ENCODE measurements around the gene ADORA1.

Gene ADORA1

DNA sequence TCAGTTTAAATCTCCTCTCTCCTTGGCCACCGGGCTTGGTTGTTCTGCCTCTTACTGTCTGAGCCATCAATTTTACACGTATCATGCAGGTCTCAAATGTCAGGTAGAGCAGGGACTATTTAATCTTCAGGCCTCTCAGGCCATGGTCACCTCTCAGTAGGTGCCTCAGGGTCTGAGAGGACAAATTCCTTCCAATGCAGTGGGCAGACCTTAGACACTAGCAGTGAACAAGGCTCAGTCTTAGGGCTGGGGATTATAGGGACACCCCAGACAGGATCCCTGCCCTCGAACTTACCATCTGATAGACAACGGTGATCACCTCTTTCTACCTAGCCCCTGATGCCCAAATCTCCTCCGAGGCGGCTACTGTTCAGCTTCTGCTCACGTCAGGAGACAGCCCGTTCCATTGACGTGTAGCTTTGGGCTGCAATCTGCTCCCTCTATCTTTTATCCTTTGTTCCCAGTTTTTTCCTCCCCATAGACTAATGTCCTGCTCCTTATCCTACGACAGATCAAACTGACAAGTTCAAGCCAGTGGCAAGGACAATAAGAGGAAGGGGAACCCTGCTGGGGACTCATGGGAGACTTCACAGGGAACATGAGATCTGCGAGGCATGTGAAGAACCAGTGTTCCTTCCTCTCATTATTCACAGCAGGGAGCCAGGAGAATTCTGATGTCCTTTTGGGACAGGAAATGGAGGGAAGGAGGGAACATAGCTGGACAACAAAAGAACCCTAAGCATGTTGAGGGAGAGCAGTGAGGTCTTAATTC is 40.3 kb upstream of the ADORA1 start:
- no peak overlapping the region for H3K27ac ChIP-seq (ENCODE audit: low read length)
- H3K27me3 ChIP-seq (ENCODE audit: low read depth, low read length) = no peaks in the 10 kb centered on the region
- no peaks in the 10 kb centered on the region for H3K4me1 ChIP-seq (ENCODE audit: control insufficient read depth in 1 of 2, insufficient read depth in 2 of 2, low read length in 2 of 2)
- H3K36me3 ChIP-seq (ENCODE audit: control insufficient read depth in 1 of 2, insufficient read depth in 2 of 2, low read length in 2 of 2) = no peaks in the 10 kb centered on the region
- no peaks in the 10 kb centered on the region for H3K9me3 ChIP-seq (ENCODE audit: control insufficient read depth in 1 of 2, low read length in 2 of 2)
- H3K4me3 ChIP-seq (ENCODE audit: low read depth in 1 of 2, low read length in 2 of 2) = no peak overlapping the region

DNA sequence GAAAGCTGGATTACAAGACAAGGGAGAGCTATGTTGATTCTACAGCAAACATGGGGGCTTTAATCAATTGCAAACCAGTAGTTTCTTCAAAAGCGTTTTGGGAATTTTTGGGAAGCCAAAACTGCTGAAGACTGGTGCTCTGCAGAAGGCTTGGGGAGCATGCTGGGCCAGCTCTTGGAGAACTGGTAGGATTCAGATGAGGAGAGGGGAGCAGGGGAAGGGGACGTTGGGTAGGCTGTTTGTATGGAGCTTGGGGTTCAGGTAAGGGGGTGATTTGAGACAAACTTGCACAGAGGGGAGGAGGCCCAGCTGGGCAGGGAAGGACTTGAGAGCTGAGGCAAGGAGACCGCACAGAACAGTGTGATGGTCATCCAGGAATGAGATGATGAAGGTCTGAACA is 39.1 kb upstream of the ADORA1 start:
- no peaks in the 10 kb centered on the region for H3K4me1 ChIP-seq (ENCODE audit: control insufficient read depth in 1 of 2, insufficient read depth in 2 of 2, low read length in 2 of 2)
- no peak overlapping the region for H3K27ac ChIP-seq (ENCODE audit: low read length)
- no peaks in the 10 kb centered on the region for H3K36me3 ChIP-seq (ENCODE audit: control insufficient read depth in 1 of 2, insufficient read depth in 2 of 2, low read length in 2 of 2)
- H3K4me3 ChIP-seq (ENCODE audit: low read depth in 1 of 2, low read length in 2 of 2) = no peak overlapping the region
- H3K27me3 ChIP-seq (ENCODE audit: low read depth, low read length) = no peaks in the 10 kb centered on the region
- no peaks in the 10 kb centered on the region for H3K9me3 ChIP-seq (ENCODE audit: control insufficient read depth in 1 of 2, low read length in 2 of 2)

DNA sequence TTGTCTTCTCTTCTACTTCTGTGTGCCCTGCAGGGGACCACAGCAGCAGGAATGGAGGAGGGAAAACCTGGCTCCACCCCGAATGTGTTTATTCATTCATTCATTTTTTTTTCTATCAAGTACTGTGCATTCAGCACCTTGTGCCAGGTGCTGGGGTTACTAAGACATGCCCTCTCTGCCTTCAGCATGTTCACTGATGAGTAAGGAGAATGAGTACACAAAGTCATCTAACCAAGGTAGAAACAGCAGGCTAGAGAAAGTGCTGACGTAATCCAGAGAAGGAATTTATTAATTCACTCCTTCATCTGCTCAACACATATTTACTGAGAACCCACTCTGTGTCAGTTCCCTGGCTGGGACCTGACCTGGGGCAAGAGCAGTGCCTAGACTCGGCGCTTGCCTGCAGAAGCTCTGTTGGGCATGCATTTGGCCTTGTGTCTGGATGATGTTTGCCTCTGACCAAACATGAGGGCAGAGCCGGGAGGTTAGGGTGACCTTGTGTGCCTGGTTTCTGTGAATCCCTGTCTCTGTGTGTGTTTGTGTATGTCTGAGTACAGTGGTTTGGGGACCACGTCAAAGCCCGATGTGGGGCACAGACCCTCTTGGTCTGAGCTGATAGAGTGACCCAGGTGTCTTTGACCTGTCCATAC is 38.4 kb upstream of the ADORA1 start:
- Histone ChIP-seq H3K4me1 (ENCODE audit: control insufficient read depth in 1 of 2, insufficient read depth in 2 of 2, low read length in 2 of 2) (no peaks in the 10 kb centered on the region), H3K27ac (ENCODE audit: low read length) (no peak overlapping the region), H3K36me3 (ENCODE audit: control insufficient read depth in 1 of 2, insufficient read depth in 2 of 2, low read length in 2 of 2) (no peaks in the 10 kb centered on the region), H3K27me3 (ENCODE audit: low read depth, low read length) (no peaks in the 10 kb centered on the region), H3K9me3 (ENCODE audit: control insufficient read depth in 1 of 2, low read length in 2 of 2) (no peaks in the 10 kb centered on the region), H3K4me3 (ENCODE audit: low read depth in 1 of 2, low read length in 2 of 2) (no peak overlapping the region)

DNA sequence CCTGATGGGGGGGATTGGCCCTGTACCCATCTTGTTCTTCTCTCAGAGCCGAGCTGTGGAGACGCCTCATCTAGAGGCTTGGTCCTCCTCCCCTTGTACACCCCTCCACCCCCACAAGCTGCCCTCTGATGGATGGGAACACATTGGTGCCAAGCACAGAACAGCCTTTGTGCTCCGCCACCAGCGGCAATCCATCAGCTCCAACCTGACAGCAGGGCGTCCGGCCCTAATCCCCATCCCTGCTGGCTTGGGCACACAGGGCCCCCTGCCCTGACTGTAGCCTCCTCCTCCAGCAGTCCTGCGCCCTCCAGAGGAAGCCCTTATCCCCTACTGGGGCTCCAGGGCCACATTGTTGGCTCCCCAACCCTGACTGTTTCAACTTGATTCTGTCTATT is 37.9 kb upstream of the ADORA1 start:
- H3K27me3 ChIP-seq (ENCODE audit: low read depth, low read length) = no peaks in the 10 kb centered on the region
- H3K4me3 ChIP-seq (ENCODE audit: low read depth in 1 of 2, low read length in 2 of 2) = no peak overlapping the region

DNA sequence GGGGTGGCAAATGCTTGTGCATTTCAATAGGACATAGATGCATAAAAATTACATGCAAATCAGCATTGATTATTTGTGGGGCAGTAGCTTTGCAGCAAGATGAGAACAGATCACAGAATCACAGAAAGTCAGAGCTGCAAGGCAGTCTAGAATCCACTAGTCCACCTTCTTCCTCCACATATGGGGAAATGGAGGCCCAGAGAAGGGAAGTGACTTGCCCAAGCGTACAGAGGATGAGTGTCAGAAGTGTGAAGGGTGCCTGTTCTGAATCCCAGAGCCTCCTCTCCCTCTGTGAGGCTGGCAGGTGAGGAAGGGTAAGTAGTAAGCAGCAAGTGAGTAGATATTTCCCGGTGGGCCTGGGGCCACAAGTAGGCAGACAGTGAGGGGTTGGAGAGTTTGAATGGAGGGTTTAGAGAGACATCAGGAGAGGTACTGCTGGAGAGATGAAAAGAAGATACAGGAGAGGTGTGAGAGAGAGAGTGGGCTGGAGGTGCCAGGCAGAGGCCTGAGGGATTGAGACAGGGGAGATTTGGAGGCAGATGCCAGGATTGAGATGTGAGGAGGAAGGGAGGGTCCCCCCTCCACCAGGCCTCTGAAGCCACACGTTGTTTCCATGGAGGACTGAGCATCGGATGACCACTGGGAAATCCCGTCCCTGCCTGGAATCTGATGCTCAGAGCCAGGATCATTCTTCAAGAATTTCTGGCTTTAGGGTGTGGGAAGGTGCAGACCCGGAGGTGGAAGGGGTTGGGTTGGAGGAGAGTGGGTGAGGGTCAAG is 36.9 kb upstream of the ADORA1 start:
- no peaks in the 10 kb centered on the region for H3K36me3 ChIP-seq (ENCODE audit: control insufficient read depth in 1 of 2, insufficient read depth in 2 of 2, low read length in 2 of 2)
- no peak overlapping the region for H3K4me3 ChIP-seq (ENCODE audit: low read depth in 1 of 2, low read length in 2 of 2)
- H3K9me3 ChIP-seq (ENCODE audit: control insufficient read depth in 1 of 2, low read length in 2 of 2) = peaks cover 7 to 11% of the 10 kb centered on the region in 2 donors
- H3K27me3 ChIP-seq (ENCODE audit: low read depth, low read length) = no peaks in the 10 kb centered on the region
- no peaks in the 10 kb centered on the region for H3K4me1 ChIP-seq (ENCODE audit: control insufficient read depth in 1 of 2, insufficient read depth in 2 of 2, low read length in 2 of 2)
- H3K27ac ChIP-seq (ENCODE audit: low read length) = no peak overlapping the region

More for the DNA sequence above, 37.9 kb upstream of the ADORA1 start:
- no peaks in the 10 kb centered on the region for H3K4me1 ChIP-seq (ENCODE audit: control insufficient read depth in 1 of 2, insufficient read depth in 2 of 2, low read length in 2 of 2)
- H3K27ac ChIP-seq (ENCODE audit: low read length) = no peak overlapping the region
- H3K9me3 ChIP-seq (ENCODE audit: control insufficient read depth in 1 of 2, low read length in 2 of 2) = peaks cover under 1 to 2% of the 10 kb centered on the region in 2 donors
- H3K36me3 ChIP-seq (ENCODE audit: control insufficient read depth in 1 of 2, insufficient read depth in 2 of 2, low read length in 2 of 2) = no peaks in the 10 kb centered on the region

DNA sequence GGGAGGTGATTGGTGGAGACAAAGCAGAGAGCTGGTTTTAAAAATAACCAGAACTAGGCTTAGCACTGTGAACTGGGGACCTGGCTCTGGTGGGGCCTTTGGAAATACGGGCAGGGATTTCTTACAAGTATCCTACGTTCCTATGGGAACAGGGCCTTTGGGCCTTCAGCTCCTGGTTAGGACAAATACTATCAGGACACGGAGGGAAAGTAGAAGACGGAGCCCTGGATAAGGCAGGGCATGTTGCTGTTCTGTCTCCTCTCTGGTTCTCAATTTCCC is 36.4 kb upstream of the ADORA1 start:
- Histone ChIP-seq H3K4me1 (ENCODE audit: control insufficient read depth in 1 of 2, insufficient read depth in 2 of 2, low read length in 2 of 2) (no peaks in the 10 kb centered on the region), H3K27me3 (ENCODE audit: low read depth, low read length) (no peaks in the 10 kb centered on the region), H3K36me3 (ENCODE audit: control insufficient read depth in 1 of 2, insufficient read depth in 2 of 2, low read length in 2 of 2) (no peaks in the 10 kb centered on the region), H3K9me3 (ENCODE audit: control insufficient read depth in 1 of 2, low read length in 2 of 2) (peaks cover 7 to 11% of the 10 kb centered on the region in 2 donors), H3K4me3 (ENCODE audit: low read depth in 1 of 2, low read length in 2 of 2) (no peak overlapping the region), H3K27ac (ENCODE audit: low read length) (no peak overlapping the region)

DNA sequence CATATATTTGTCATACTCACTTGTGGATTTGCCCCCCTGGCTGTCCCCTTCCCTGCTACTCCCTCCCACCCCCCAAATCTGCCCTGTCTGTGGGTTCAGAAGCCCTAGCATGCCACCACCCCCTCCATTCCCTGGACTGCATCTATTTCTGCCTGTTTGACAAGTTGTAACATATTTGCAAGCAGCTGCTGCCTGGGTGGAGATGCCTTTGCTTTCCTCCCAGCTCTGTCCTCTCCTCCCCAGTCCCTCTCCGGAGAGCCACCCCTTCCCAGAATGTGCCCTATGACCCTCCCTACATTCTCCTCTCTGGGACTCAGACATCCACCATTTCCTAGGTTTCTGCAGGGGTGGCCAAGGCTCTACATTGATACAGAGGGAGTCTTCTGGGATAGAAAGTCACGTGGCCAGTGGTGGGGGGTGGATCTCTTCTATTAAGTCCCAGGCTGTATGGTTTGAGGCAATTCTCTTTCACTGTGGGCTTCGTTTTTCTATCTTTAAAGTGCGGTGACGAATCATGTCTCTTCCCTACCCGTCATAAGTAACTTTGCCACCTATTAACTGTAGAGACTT is 35.7 kb upstream of the ADORA1 start:
- Histone ChIP-seq H3K27me3 (ENCODE audit: low read depth, low read length) (no peaks in the 10 kb centered on the region), H3K4me3 (ENCODE audit: low read depth in 1 of 2, low read length in 2 of 2) (no peak overlapping the region), H3K36me3 (ENCODE audit: control insufficient read depth in 1 of 2, insufficient read depth in 2 of 2, low read length in 2 of 2) (no peaks in the 10 kb centered on the region), H3K4me1 (ENCODE audit: control insufficient read depth in 1 of 2, insufficient read depth in 2 of 2, low read length in 2 of 2) (no peaks in the 10 kb centered on the region), H3K9me3 (ENCODE audit: control insufficient read depth in 1 of 2, low read length in 2 of 2) (peaks cover 7 to 13% of the 10 kb centered on the region in 2 donors), H3K27ac (ENCODE audit: low read length) (no peak overlapping the region)

DNA sequence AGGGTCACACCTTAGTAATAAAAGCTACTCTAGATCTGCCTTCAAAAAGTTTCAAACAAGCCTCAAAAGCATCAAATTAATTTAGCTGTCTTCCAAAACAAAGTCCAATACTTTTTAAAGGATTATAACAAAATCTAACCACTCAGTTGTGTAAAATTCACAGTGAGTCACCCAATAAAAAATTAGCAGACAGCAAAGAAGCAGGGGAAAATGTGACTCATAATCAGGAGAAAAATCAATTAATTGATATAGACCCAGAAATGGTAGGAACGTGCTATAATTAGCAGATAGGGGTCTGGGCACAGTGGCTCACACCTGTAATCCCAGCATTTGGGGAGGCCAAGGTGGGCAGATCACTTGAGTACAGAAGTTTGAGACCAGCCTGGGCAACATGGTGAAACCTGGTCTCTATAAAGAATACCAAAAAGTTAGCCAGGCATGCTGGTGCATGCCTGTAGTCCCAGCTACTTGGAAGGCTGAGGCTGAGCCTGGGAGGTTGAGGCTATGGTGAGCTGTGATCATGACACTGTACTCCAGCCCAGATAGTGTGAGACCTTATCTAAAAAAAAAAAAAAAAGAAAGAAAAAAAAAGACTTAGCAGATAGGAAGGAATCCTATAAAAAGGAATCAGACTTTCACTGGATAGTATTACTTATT is 33.6 kb upstream of the ADORA1 start:
- Histone ChIP-seq H3K4me3 (ENCODE audit: low read depth in 1 of 2, low read length in 2 of 2) (no peak overlapping the region), H3K27me3 (ENCODE audit: low read depth, low read length) (no peaks in the 10 kb centered on the region), H3K27ac (ENCODE audit: low read length) (no peak overlapping the region), H3K9me3 (ENCODE audit: control insufficient read depth in 1 of 2, low read length in 2 of 2) (peaks cover 7 to 15% of the 10 kb centered on the region in 2 donors), H3K36me3 (ENCODE audit: control insufficient read depth in 1 of 2, insufficient read depth in 2 of 2, low read length in 2 of 2) (no peaks in the 10 kb centered on the region), H3K4me1 (ENCODE audit: control insufficient read depth in 1 of 2, insufficient read depth in 2 of 2, low read length in 2 of 2) (no peaks in the 10 kb centered on the region)

DNA sequence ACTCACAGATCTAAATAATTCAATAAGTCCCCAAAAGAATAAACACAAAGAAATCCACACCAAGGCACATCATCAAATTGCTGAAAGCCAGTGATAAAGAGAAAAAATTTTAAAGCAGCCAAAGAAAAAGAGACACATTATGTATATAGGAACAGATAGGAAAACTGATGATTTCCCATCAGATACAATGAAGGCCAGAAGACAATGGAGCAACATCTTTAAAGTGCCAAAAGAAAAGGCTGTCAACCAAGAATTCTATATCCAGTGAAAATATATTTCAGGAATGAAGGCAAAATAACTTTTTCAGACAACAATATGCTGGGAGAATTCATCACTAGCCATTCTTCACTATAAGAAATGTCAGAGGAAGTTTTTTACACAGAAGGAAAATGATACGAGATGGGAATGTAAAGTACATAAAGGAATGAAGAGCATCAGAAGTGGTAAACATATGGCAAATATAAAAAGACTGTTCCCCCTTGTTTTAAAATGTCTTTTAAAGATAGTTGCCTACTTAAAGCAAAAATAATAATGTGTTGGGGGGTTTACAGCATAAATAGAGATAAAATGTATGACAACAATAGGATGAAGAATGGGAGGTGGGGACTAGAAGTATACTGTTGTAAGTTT is 32.4 kb upstream of the ADORA1 start:
- Histone ChIP-seq H3K36me3 (ENCODE audit: control insufficient read depth in 1 of 2, insufficient read depth in 2 of 2, low read length in 2 of 2) (no peaks in the 10 kb centered on the region), H3K27me3 (ENCODE audit: low read depth, low read length) (no peaks in the 10 kb centered on the region), H3K27ac (ENCODE audit: low read length) (no peak overlapping the region), H3K9me3 (ENCODE audit: control insufficient read depth in 1 of 2, low read length in 2 of 2) (peaks cover 7 to 15% of the 10 kb centered on the region in 2 donors), H3K4me3 (ENCODE audit: low read depth in 1 of 2, low read length in 2 of 2) (no peak overlapping the region), H3K4me1 (ENCODE audit: control insufficient read depth in 1 of 2, insufficient read depth in 2 of 2, low read length in 2 of 2) (no peaks in the 10 kb centered on the region)

DNA sequence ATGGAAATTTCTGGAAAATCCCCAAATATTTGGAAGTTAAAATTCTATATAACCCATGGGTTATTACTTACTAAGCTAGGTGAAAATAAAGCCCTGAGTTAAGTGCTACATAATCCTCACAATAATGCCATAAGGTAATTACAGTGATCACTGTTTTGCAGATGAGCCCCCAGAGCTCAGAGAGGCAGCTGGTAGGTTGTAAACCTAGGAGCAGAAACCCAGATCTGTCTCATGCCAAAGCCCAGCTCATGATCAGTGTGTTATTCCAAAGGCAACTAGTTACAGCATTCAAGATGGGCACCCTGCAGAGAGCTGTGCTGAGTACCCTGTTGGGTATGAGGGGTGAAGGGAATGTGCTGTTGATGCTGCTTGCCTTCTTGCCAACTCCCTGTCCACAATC is 31.0 kb upstream of the ADORA1 start:
- Histone ChIP-seq H3K27ac (ENCODE audit: low read length) (no peak overlapping the region), H3K4me3 (ENCODE audit: low read depth in 1 of 2, low read length in 2 of 2) (no peak overlapping the region), H3K4me1 (ENCODE audit: control insufficient read depth in 1 of 2, insufficient read depth in 2 of 2, low read length in 2 of 2) (no peaks in the 10 kb centered on the region), H3K36me3 (ENCODE audit: control insufficient read depth in 1 of 2, insufficient read depth in 2 of 2, low read length in 2 of 2) (no peaks in the 10 kb centered on the region), H3K9me3 (ENCODE audit: control insufficient read depth in 1 of 2, low read length in 2 of 2) (peaks cover 7 to 15% of the 10 kb centered on the region in 2 donors), H3K27me3 (ENCODE audit: low read depth, low read length) (no peaks in the 10 kb centered on the region)
